H1 (cell line): ENCODE data around the gene DDOST. TPM values are rescaled to one million over a fixed set of nuclear protein-coding genes. Genes with fewer than 3 reads are reported as not detected.

Source experiments
- CTCF ChIA-PET: fragments of 300-600 bp; sonication (Branson Sonifier 250); formaldehyde crosslinking; loops from one replicate; lab custom pipeline; 2021; ENCODE audit not compliant: partially characterized antibody; lab: Charles Lee
- POLR2A ChIA-PET: fragments of 300-600 bp; sonication (Branson Sonifier 250); formaldehyde crosslinking; loops from one replicate; lab custom pipeline; 2021; ENCODE audit warnings: inconsistent platforms; ENCODE audit not compliant: partially characterized antibody; lab: Charles Lee
- DNase-seq, 2 experiments: peaks; one replicate each; pipeline versions ENCODE4 v3.0.0 to v3.0.0-alpha.2; 2010 to 2022; ENCODE audit warnings: low spot score in 2 of 2, low read depth in 1 of 2, mixed read lengths in 1 of 2
- FAIRE-seq: peaks from 2 replicates; lab custom pipeline; 2011; peaks lifted over from hg19 to GRCh38; lab: Jason Lieb, UNC
- H2AFZ ChIP-seq: 2 replicates; pipeline ENCODE4 v1.8.1; 2012; ENCODE audit warnings: low read length, inconsistent platforms
- H2AK5ac ChIP-seq: 2 replicates; pipeline ENCODE4 v1.6.1; 2013; ENCODE audit warnings: low read depth, low read length
- H2BK120ac ChIP-seq: replicated peaks from 2 replicates; pipeline ENCODE3; 2013; ENCODE audit warnings: low read depth, low read length, inconsistent platforms
- H2BK12ac ChIP-seq: 2 replicates; pipeline ENCODE4 v1.6.1; 2013; ENCODE audit warnings: low read depth, low read length
- H2BK15ac ChIP-seq: 2 replicates; pipeline ENCODE4 v1.6.1; 2013; ENCODE audit warnings: low read length
- H2BK20ac ChIP-seq: 2 replicates; pipeline ENCODE4 v1.6.1; 2013; ENCODE audit warnings: low read length
- H2BK5ac ChIP-seq: 2 replicates; pipeline ENCODE4 v1.6.1; 2013; ENCODE audit warnings: low read depth, low read length
- H3K14ac ChIP-seq: 2 replicates; pipeline ENCODE4 v1.6.1; 2013; ENCODE audit warnings: inconsistent platforms; ENCODE audit not compliant: insufficient read length
- H3K18ac ChIP-seq: 2 replicates; pipeline ENCODE4 v1.6.1; 2013; ENCODE audit warnings: low read length; ENCODE audit errors: extremely low read depth
- H3K23ac ChIP-seq: 2 replicates; pipeline ENCODE4 v1.6.1; 2013; ENCODE audit warnings: inconsistent platforms; ENCODE audit not compliant: insufficient read length
- H3K23me2 ChIP-seq: 2 replicates; pipeline ENCODE4 v1.6.1; 2013; ENCODE audit warnings: low read depth, low read length
- H3K27ac ChIP-seq: 2 replicates; pipeline ENCODE4 v1.6.1; 2011; ENCODE audit warnings: low read depth, low read length, inconsistent platforms
- H3K27me3 ChIP-seq, 4 experiments: replicated peaks in 1 of 4; 1 replicate in 1 of 4; 2 replicates in 3 of 4; pipeline versions ENCODE4 v1.6.1 to v1.8.1; 2011 to 2013; ENCODE audit warnings: low read length in 3 of 4, mild to moderate bottlenecking in 3 of 4, inconsistent platforms in 2 of 4, mixed read lengths in 2 of 4, moderate library complexity in 1 of 4; ENCODE audit not compliant: control insufficient read depth in 3 of 4, insufficient read depth in 3 of 4; ENCODE audit errors: extremely low read depth in 1 of 4
- H3K36me3 ChIP-seq, 4 experiments: 2 replicates each; pipeline versions ENCODE4 v1.6.1 to v1.8.1; 2011 to 2013; ENCODE audit warnings: mild to moderate bottlenecking in 4 of 4, low read length in 3 of 4, moderate library complexity in 2 of 4, control low read depth in 1 of 4, inconsistent platforms in 1 of 4; ENCODE audit not compliant: insufficient read depth in 4 of 4, control insufficient read depth in 2 of 4
- H3K4ac ChIP-seq: replicated peaks from 2 replicates; pipeline ENCODE3; 2013; ENCODE audit warnings: low read length, low read depth, mixed read lengths, inconsistent platforms; ENCODE audit not compliant: insufficient read length
- H3K4me1 ChIP-seq, 4 experiments: replicated peaks in 1 of 4; 1 replicate in 1 of 4; 2 replicates in 3 of 4; pipeline versions ENCODE4 v1.6.1 to v1.8.1; 2011 to 2013; ENCODE audit warnings: low read length in 3 of 4, inconsistent platforms in 2 of 4, mixed read lengths in 1 of 4; ENCODE audit not compliant: insufficient read depth in 4 of 4, control insufficient read depth in 3 of 4
- H3K4me2 ChIP-seq, 2 experiments: 2 replicates each; pipeline versions ENCODE4 v1.6.1 to v1.8.1; 2011 to 2013; ENCODE audit warnings: low read depth in 2 of 2, low read length in 2 of 2, control low read depth in 1 of 2, inconsistent platforms in 1 of 2, mild to moderate bottlenecking in 1 of 2; ENCODE audit not compliant: insufficient read depth in 1 of 2
- H3K4me3 ChIP-seq, 4 experiments: fragments of 200-600, 300-600 bp in 1 of 4; sonication (generic), shearing (Covaris generic), sonication (Bioruptor Twin) in 1 of 4; 2 replicates each; pipeline versions ENCODE4 v1.5.1 to v1.8.1; 2011 to 2016; ENCODE audit warnings: low read length in 4 of 4, low read depth in 3 of 4, control low read depth in 2 of 4, inconsistent platforms in 2 of 4, mild to moderate bottlenecking in 2 of 4, mixed read lengths in 1 of 4, moderate library complexity in 1 of 4; ENCODE audit not compliant: insufficient read depth in 2 of 4; ENCODE audit errors: extremely low read depth in 1 of 4
- H3K56ac ChIP-seq: replicated peaks from 2 replicates; pipeline ENCODE3; 2013; ENCODE audit warnings: low read depth, mild to moderate bottlenecking, mixed read lengths, low read length, inconsistent platforms; ENCODE audit not compliant: insufficient read length
- H3K79me1 ChIP-seq: 2 replicates; pipeline ENCODE4 v1.6.1; 2013; ENCODE audit warnings: low read depth, low read length, control low read depth
- H3K79me2 ChIP-seq, 2 experiments: 2 replicates each; pipeline versions ENCODE4 v1.6.1 to v1.8.1; 2012 to 2013; ENCODE audit warnings: low read length in 2 of 2, mild to moderate bottlenecking in 2 of 2, inconsistent platforms in 1 of 2; ENCODE audit not compliant: insufficient read depth in 2 of 2, control insufficient read depth in 1 of 2
- H3K9ac ChIP-seq, 4 experiments: replicated peaks in 1 of 4; 1 replicate in 1 of 4; 2 replicates in 3 of 4; pipeline versions ENCODE4 v1.6.1 to v1.8.1; 2011 to 2013; ENCODE audit warnings: low read depth in 3 of 4, low read length in 3 of 4, control low read depth in 2 of 4, mild to moderate bottlenecking in 2 of 4, moderate library complexity in 2 of 4, inconsistent platforms in 1 of 4; ENCODE audit errors: extremely low read depth in 1 of 4
- H3K9me3 ChIP-seq, 2 experiments: 2 replicates each; pipeline versions ENCODE4 v1.6.1 to v1.8.1; 2012 to 2013; ENCODE audit warnings: mild to moderate bottlenecking in 2 of 2, moderate library complexity in 2 of 2, control low read depth in 1 of 2, inconsistent platforms in 1 of 2, low read depth in 1 of 2, low read length in 1 of 2, mixed read lengths in 1 of 2; ENCODE audit not compliant: insufficient read depth in 2 of 2
- H4K20me1 ChIP-seq, 2 experiments: replicated peaks in 1 of 2; 2 replicates each; pipeline versions ENCODE3 to v1.8.1; 2011 to 2013; ENCODE audit warnings: inconsistent platforms in 2 of 2, low read length in 2 of 2, mild to moderate bottlenecking in 1 of 2; ENCODE audit not compliant: insufficient read depth in 2 of 2, control insufficient read depth in 1 of 2
- H4K5ac ChIP-seq: 2 replicates; pipeline ENCODE4 v1.6.1; 2013; ENCODE audit warnings: low read length, low read depth, mixed read lengths, inconsistent platforms; ENCODE audit not compliant: insufficient read length
- H4K8ac ChIP-seq: 2 replicates; pipeline ENCODE4 v1.8.0; 2013; ENCODE audit warnings: mild to moderate bottlenecking, moderate library complexity, low read length, inconsistent platforms; ENCODE audit not compliant: insufficient read depth; ENCODE audit errors: extremely low read depth
- H4K91ac ChIP-seq: replicated peaks from 2 replicates; pipeline ENCODE3; 2013; ENCODE audit warnings: low read length, mixed read lengths, inconsistent platforms; ENCODE audit not compliant: insufficient read length
- CBX8 ChIP-seq: fragments of 300-800, 300-1000 bp; sonication (generic); IDR thresholded peaks from 2 replicates; pipeline ENCODE4 v1.7.1; 2016; ENCODE audit warnings: low read depth, low read length, borderline replicate concordance
- GABPA ChIP-seq: IDR thresholded peaks from 2 replicates; pipeline ENCODE4 v1.6.1; 2011; ENCODE audit warnings: mild to moderate bottlenecking, low read length, moderate library complexity, borderline replicate concordance; ENCODE audit not compliant: insufficient read depth
- SP4 ChIP-seq: IDR thresholded peaks from 2 replicates; pipeline ENCODE4 v1.6.1; 2012; ENCODE audit warnings: low read length, inconsistent platforms
- TEAD4 ChIP-seq: IDR thresholded peaks from 2 replicates; pipeline ENCODE4 v1.6.1; 2012; ENCODE audit warnings: low read depth, low read length, inconsistent platforms, mixed read lengths
- YY1 ChIP-seq: IDR thresholded peaks from 2 replicates; pipeline ENCODE4 v1.6.1; 2011; ENCODE audit warnings: low read depth, mild to moderate bottlenecking, low read length
- WGBS, 2 experiments: shearing (Covaris generic) in 1 of 2; methylation state at CpG; one replicate each; pipeline versions ENCODE4 v1.1.6 to v1.1.7; 2013 to 2015; ENCODE audit warnings: low lambda C conversion rate in 2 of 2, mixed read lengths in 2 of 2, inconsistent platforms in 1 of 2, low coverage in 1 of 2, missing lambda C conversion rate in 1 of 2; ENCODE audit not compliant: insufficient replicate concordance in 2 of 2, insufficient coverage in 1 of 2, insufficient read length in 1 of 2; ENCODE audit errors: extremely low coverage in 1 of 2, missing lambda C conversion rate in 1 of 2; 5-methylcytosine and 5-hydroxymethylcytosine counted together
- polyA plus RNA-seq, 7 experiments: library from polyadenylated mRNA; depleted of rRNA in 3 of 7; stranded (reverse) in 5 of 7; unstranded in 2 of 7; fragments of >200 nt in 5 of 7; fragments of 200-250 nt in 2 of 7; gene quantifications; 1 replicate in 5 of 7; 2 replicates in 1 of 7; 4 replicates in 1 of 7; pipeline versions ENCODE4 v1.2.1 to v1.2.3, GENCODE V29; 2011 to 2013; ENCODE audit warnings: missing spikeins in 2 of 7, mixed read lengths in 2 of 7
- total RNA-seq: library from RNA; stranded (reverse); fragmentation: NEBNext Ultra II Directional; extraction: Animal tissue kit (Norgen Biotek cat#: 25700); gene quantifications from 2 replicates; pipeline ENCODE4 v1.2.1, GENCODE V29; 2021

DDOST gene
- total and polyA plus RNA-seq, 2 of the 8 experiments (the other 6 are each of a cell fraction or from before 2014, with no cell fraction given) = 253 to 336 TPM

DNA sequence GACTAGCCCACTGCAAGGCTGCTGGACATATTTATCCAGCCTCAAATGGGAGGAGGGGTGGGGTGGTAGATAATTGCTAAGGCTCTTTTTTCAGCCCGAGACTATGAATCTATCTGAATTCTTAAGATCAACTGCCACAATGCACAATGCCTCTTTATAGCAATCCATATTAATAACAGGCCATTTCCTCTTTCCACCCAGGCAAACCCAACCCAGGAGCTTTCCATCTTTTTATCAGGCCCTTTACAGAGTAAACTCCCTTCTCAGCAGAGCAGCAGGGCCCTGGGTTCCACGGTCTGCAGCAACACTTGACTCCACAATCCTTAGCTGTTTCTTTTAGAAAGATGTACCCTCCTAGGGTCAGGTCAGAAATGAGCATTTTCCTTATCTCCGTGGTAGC, 806 bp downstream of the DDOST start:
- H4K5ac ChIP-seq = peak overlapping the region; percentile 47
- CTCF ChIA-PET = interaction anchor here (1.1 to 2.2 kb wide), 3 partner anchors 27 to 75 kb away, joined by 3 to 8 read pairs (median 7); partner anchors contain the start of gene PINK1
- H3K79me2 ChIP-seq = peaks cover 9 to 49% of the 10 kb centered on the region in 2 experiments
- H3K79me1 ChIP-seq = peaks cover 9% of the 10 kb centered on the region
- WGBS, 2 experiments = 40% methylated on average over 3 of the region's 3 CpGs; no CpG with 5 or more reads in 1 of the 2 experiments
- no peak overlapping the region for H3K14ac ChIP-seq
- no peak overlapping the region for H2BK20ac ChIP-seq
- H3K4me3 ChIP-seq = peak overlapping the region; percentile 88 to 95 (median 91)
- peaks cover 4 to 19% of the 10 kb centered on the region in 2 experiments for H4K20me1 ChIP-seq
- H3K4me2 ChIP-seq = peak overlapping the region; percentile 75 to 89
- H2BK5ac ChIP-seq = 0 out of 2 replicates have a peak overlapping the region, but pooled peaks have one; percentile 83
- no peak overlapping the region for H2BK120ac ChIP-seq
- H3K4ac ChIP-seq = no peak overlapping the region
- H3K27me3 ChIP-seq = no peaks in the 10 kb centered on the region
- H3K9ac ChIP-seq = peak overlapping the region in 3 of 4 experiments; percentile 82 to 90 (median 86); a peak in 6 of 7 replicates
- peaks cover 12% of the 10 kb centered on the region for H3K23me2 ChIP-seq
- no peak overlapping the region for H2AFZ ChIP-seq
- FAIRE-seq (no peak), DNase-seq (no peak)
- H3K9me3 ChIP-seq = no peaks in the 10 kb centered on the region
- POLR2A ChIA-PET = interaction anchor here (0.9 to 1.8 kb wide), 7 partner anchors 9 to 127 kb away, joined by 3 to 5 read pairs (median 4); partner anchors contain the start of genes FAM43B and HP1BP3
- no peak overlapping the region for H3K23ac ChIP-seq
- H4K91ac ChIP-seq = no peak overlapping the region
- TF ChIP-seq YY1 = no peak
- TF ChIP-seq CBX8 = no peak
- TF ChIP-seq SP4 = no peak
- TF ChIP-seq GABPA = no peak
- no peak for TF ChIP-seq TEAD4
- peaks cover 12 to 29% (median 22%) of the 10 kb centered on the region in 4 experiments; a peak in 7 of 8 replicates for H3K36me3 ChIP-seq
- H3K4me1 ChIP-seq = peaks cover 0 to 9% (median 4%) of the 10 kb centered on the region in 4 experiments; a peak in 4 of 7 replicates
- peak overlapping the region; percentile 95; the same call in 1 of the 2 replicates for H3K18ac ChIP-seq
- no peak overlapping the region for H2BK12ac ChIP-seq
- no peak overlapping the region for H3K27ac ChIP-seq
- H2AK5ac ChIP-seq = no peak overlapping the region
- H3K56ac ChIP-seq = no peak overlapping the region
- H2BK15ac ChIP-seq = no peak overlapping the region
- no peak overlapping the region for H4K8ac ChIP-seq
